PC-9 (cell line): Measurements from ENCODE around the gene PHEX. TPM values are rescaled to one million over a fixed set of nuclear protein-coding genes. Genes with fewer than 3 reads are reported as not detected.

Experiments used
- BruUV-seq: library from RNA; stranded (reverse); fragments of 400-500 nt; replicated peaks from 2 replicates; lab custom pipeline; 2021; lab: Mats Ljungman, UMichigan
- CTCF ChIA-PET: fragments of 300-600 bp; sonication (Branson Sonifier 250); formaldehyde crosslinking; loops from one replicate; lab custom pipeline; 2022; ENCODE audit warnings: antibody characterized with exemption; lab: Charles Lee
- POLR2A ChIA-PET: fragments of 300-600 bp; sonication (Branson Sonifier 250); formaldehyde crosslinking; loops from one replicate; lab custom pipeline; 2022; ENCODE audit warnings: antibody characterized with exemption; ENCODE audit not compliant: unreplicated experiment; lab: Charles Lee
- DNase-seq, 2 experiments: peaks; one replicate each; pipeline versions ENCODE4 v3.0.0 to v3.0.0-alpha.2; 2015 to 2022; ENCODE audit warnings: mixed read lengths in 1 of 2
- H2AFZ ChIP-seq: fragments of 200-600 bp; sonication (generic); 2 replicates; pipeline ENCODE4 v1.8.1; 2017; ENCODE audit warnings: antibody characterized with exemption
- H3F3A ChIP-seq: fragments of 200-600 bp; sonication (generic); 2 replicates; pipeline ENCODE4 v1.8.1; 2017; ENCODE audit warnings: antibody characterized with exemption, mild to moderate bottlenecking, low read depth; ENCODE audit not compliant: insufficient read depth
- H3K27ac ChIP-seq: fragments of 200-600 bp; sonication (generic); 2 replicates; pipeline ENCODE4 v1.6.1; 2016; ENCODE audit warnings: mixed run types
- H3K27me3 ChIP-seq: fragments of 200-600 bp; sonication (generic); 2 replicates; pipeline ENCODE4 v1.6.1; 2016; ENCODE audit warnings: low read depth, mixed run types; ENCODE audit not compliant: insufficient read depth
- H3K36me3 ChIP-seq: fragments of 200-600 bp; sonication (generic); 2 replicates; pipeline ENCODE4 v1.6.1; 2016; ENCODE audit warnings: low read depth, mixed run types
- H3K4me1 ChIP-seq: fragments of 200-600 bp; sonication (generic); replicated peaks from 2 replicates; pipeline ENCODE4 v1.6.1; 2016; ENCODE audit warnings: mixed run types; ENCODE audit not compliant: insufficient read depth
- H3K4me2 ChIP-seq: fragments of 200-600 bp; sonication (generic); 2 replicates; pipeline ENCODE4 v1.6.1; 2017; ENCODE audit warnings: mixed run types
- H3K4me3 ChIP-seq: fragments of 200-600 bp; sonication (generic); 2 replicates; pipeline ENCODE4 v1.6.1; 2016; ENCODE audit warnings: mixed run types
- H3K79me2 ChIP-seq: fragments of 200-600 bp; sonication (generic); 2 replicates; pipeline ENCODE4 v1.6.1; 2017; ENCODE audit warnings: low read depth, mixed run types
- H3K9me2 ChIP-seq: fragments of 200-600 bp; sonication (generic); 2 replicates; pipeline ENCODE4 v1.8.1; 2017; ENCODE audit warnings: mild to moderate bottlenecking; ENCODE audit not compliant: insufficient read depth
- H3K9me3 ChIP-seq: fragments of 200-600 bp; sonication (generic); 2 replicates; pipeline ENCODE4 v1.8.1; 2016; ENCODE audit warnings: low read depth; ENCODE audit not compliant: insufficient read depth
- H4K20me1 ChIP-seq: fragments of 200-600 bp; sonication (generic); 2 replicates; pipeline ENCODE4 v1.8.1; 2017; ENCODE audit not compliant: insufficient read depth
- EZH2 ChIP-seq: fragments of 200-600 bp; sonication (generic); IDR thresholded peaks from 2 replicates; pipeline ENCODE4 v1.8.0; 2017; ENCODE audit warnings: antibody characterized with exemption, low read depth
- intact Hi-C: fragments of 100-400 bp; cut with micrococcal nuclease; formaldehyde crosslinking; loops from one replicate; pipeline ENCODE4 v1.10.0; 2022; ENCODE audit not compliant: unreplicated experiment
- total RNA-seq: library from RNA; stranded (reverse); gene quantifications from 2 replicates; pipeline ENCODE4 v1.2.3, GENCODE V29; 2021
- TF ChIP-seq, protein P1 (sequence below): fragments of 200-600 bp; sonication (generic); conservative IDR thresholded peaks from 2 replicates; pipeline ENCODE4 v1.6.1; 2017; ENCODE audit warnings: mixed run types, antibody characterized with exemption, mild to moderate bottlenecking, moderate library complexity

The PHEX gene
- total RNA-seq, 1 experiment from 2014 or later, result 3.5 TPM

DNA sequence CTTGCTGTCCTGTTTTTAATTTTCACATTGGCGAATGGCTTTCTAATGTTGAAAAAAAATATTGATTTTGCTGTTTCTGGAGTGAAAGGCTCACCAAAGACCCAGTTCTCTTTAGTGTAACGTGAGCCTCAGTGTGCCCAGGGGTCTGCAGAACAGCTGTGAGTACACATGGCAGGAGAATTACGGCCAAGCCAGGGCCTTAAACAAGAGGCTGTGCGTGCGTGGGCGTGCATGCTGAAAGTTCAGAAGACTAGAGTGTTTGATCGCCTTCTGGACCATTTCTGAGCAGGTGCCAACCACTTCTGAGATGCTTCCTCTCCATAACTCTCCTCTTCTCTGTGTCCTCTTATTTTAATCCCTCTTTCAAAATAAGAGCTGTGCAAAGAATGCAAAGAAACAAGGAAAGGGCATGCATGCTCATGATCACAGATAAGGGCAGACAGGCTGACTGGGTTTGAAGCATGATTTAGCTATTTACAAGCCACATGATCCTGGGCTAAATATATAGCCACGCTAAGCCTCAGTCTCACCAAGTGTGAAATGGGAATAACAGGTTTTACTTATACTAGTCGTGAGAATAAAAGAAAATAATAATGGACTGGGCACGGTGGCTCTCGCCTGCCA lies 9.9 kb downstream of the PHEX start:
- Histone ChIP-seq H3K4me2 (no peak overlapping the region), H4K20me1 (no peaks in the 10 kb centered on the region), H3K4me3 (no peak overlapping the region), H3F3A (no peaks in the 10 kb centered on the region), H3K9me3 (no peaks in the 10 kb centered on the region), H3K9me2 (no peaks in the 10 kb centered on the region), H2AFZ (no peak overlapping the region), H3K27ac (no peak overlapping the region), H3K4me1 (peaks cover 8% of the 10 kb centered on the region; the same call in 1 of the 2 replicates), H3K27me3 (no peaks in the 10 kb centered on the region), H3K79me2 (no peaks in the 10 kb centered on the region), H3K36me3 (no peaks in the 10 kb centered on the region)
- ChIA-PET POLR2A (no interaction called here), CTCF (no interaction called here)
- intact Hi-C loops, result no loop called here
- no TSS peak for BruUV-seq
- TF ChIP-seq, protein P1, sequence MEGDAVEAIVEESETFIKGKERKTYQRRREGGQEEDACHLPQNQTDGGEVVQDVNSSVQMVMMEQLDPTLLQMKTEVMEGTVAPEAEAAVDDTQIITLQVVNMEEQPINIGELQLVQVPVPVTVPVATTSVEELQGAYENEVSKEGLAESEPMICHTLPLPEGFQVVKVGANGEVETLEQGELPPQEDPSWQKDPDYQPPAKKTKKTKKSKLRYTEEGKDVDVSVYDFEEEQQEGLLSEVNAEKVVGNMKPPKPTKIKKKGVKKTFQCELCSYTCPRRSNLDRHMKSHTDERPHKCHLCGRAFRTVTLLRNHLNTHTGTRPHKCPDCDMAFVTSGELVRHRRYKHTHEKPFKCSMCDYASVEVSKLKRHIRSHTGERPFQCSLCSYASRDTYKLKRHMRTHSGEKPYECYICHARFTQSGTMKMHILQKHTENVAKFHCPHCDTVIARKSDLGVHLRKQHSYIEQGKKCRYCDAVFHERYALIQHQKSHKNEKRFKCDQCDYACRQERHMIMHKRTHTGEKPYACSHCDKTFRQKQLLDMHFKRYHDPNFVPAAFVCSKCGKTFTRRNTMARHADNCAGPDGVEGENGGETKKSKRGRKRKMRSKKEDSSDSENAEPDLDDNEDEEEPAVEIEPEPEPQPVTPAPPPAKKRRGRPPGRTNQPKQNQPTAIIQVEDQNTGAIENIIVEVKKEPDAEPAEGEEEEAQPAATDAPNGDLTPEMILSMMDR, result no peak
- TF ChIP-seq EZH2, result no peak
- no peak for DNase-seq

DNA sequence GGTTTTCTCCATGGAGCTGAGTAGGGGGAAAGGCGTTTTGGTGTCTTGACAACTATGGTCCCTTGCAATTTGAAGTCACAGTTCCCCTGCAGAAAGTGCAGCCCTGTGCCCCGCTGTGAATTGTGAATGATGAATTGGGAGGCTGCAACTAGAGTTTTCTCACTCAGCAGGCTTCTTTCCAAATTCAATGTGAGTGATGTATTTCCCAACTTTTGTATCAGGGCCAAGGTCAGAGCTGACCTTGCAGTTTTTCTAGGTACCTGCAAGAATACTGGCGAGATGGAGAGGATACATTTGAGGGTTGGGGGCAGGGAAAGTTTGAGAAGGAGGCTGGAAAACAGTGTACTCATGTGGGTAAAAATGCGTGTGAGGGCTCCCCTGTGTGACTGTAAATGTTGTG lies 11.7 kb downstream of the PHEX start:
- Histone ChIP-seq H3K27me3 (no peaks in the 10 kb centered on the region), H3K4me1 (peaks cover 8% of the 10 kb centered on the region; the same call in 1 of the 2 replicates), H3K4me2 (no peak overlapping the region), H3K79me2 (no peaks in the 10 kb centered on the region), H3K4me3 (no peak overlapping the region), H3K9me2 (no peaks in the 10 kb centered on the region), H3K9me3 (no peaks in the 10 kb centered on the region), H2AFZ (no peak overlapping the region), H3K27ac (no peak overlapping the region), H4K20me1 (no peaks in the 10 kb centered on the region), H3F3A (no peaks in the 10 kb centered on the region), H3K36me3 (no peaks in the 10 kb centered on the region)
- ChIA-PET POLR2A (no interaction called here), CTCF (no interaction called here)
- DNase-seq, result no peak
- no TSS peak for BruUV-seq
- TF ChIP-seq EZH2, result no peak
- TF ChIP-seq, protein P1, result no peak
- intact Hi-C loops, result no loop called here

DNA sequence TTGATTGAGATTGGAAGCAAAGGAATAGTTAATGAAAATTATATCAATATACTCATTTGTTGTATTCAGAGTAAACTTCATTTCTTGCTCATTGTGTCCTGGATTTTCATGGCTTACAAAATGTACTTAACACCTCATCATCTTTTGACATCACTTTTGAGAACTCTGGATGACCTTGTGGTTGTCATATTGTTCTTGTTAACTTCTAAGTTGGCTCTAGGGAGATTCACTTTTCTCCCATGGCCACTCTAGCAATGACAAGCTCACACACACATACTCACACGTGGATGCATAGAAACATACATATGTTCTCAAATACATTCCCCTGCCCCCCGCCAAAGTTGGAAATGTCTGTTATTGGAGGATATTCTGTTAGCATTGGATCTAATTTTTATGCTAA lies 15.3 kb downstream of the PHEX start:
- Histone ChIP-seq H3K4me3 (no peak overlapping the region), H3K27ac (no peak overlapping the region), H3K4me1 (no peaks in the 10 kb centered on the region), H3K27me3 (no peaks in the 10 kb centered on the region), H3K9me2 (no peaks in the 10 kb centered on the region), H3F3A (no peaks in the 10 kb centered on the region), H4K20me1 (no peaks in the 10 kb centered on the region), H3K4me2 (no peak overlapping the region), H2AFZ (no peak overlapping the region), H3K79me2 (no peaks in the 10 kb centered on the region), H3K36me3 (no peaks in the 10 kb centered on the region), H3K9me3 (no peaks in the 10 kb centered on the region)
- CTCF ChIA-PET, result no interaction called here
- intact Hi-C loops, result no loop called here
- DNase-seq, result no peak
- POLR2A ChIA-PET, result no interaction called here
- TF ChIP-seq, protein P1, result no peak
- TF ChIP-seq EZH2, result no peak
- no TSS peak for BruUV-seq
